ENCODE results near the gene FBXW11. TPM values are rescaled to one million over a fixed set of nuclear protein-coding genes. Genes with fewer than 3 reads are reported as not detected.

The FBXW11 gene
- total and polyA plus RNA-seq, 10 donors, result 7.5 to 72.1 (median 54.7) TPM

DNA sequence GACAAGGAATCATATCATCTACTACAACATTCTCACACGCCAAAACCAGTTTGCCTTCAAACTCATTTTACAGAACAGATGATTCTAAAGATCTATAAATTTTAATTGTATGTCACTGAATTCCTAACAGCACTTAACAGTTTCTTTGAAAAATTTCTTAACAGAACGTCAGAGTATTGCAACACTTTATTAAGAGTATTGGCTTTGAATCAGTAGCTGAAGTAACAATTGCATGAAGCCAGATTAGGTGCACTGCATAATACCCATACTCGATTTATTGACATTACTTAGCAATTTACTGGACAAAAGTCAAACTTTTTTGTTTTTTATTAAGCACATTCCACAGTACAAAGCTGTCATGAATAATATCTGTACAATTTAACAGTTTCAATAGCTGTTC, 145.1 kb downstream of the FBXW11 start:
- TF ChIP-seq POLR2AphosphoS5 (IDR thresholded peaks at IDR 0.05), result no peak
- no peak for TF ChIP-seq CTCF (IDR thresholded peaks at IDR 0.05 in 8 of 11, conservative IDR thresholded peaks at IDR 0.05 in 3 of 11)
- TF ChIP-seq POLR2A (IDR thresholded peaks at IDR 0.05), result no peak
- no peak for DNase-seq
- intact Hi-C loops (cut with DNase I; ENCODE audit: low total_unique reads), result no loop called here
- Histone ChIP-seq H3K27ac (no peak overlapping the region), H3K4me3 (no peak overlapping the region), H3K9me3 (no peaks in the 10 kb centered on the region), H3K4me1 (peaks cover 0 to 16% (median 3%) of the 10 kb centered on the region in 6 donors), H3K27me3 (replicated peaks in 1 of 7) (no peaks in the 10 kb centered on the region), H3K36me3 (peaks cover 0 to 72% (median 20%) of the 10 kb centered on the region in 6 donors)
- 75 to 89% (median 81%) methylated on average over 3 of the region's 3 CpGs for WGBS, 5 donors

DNA sequence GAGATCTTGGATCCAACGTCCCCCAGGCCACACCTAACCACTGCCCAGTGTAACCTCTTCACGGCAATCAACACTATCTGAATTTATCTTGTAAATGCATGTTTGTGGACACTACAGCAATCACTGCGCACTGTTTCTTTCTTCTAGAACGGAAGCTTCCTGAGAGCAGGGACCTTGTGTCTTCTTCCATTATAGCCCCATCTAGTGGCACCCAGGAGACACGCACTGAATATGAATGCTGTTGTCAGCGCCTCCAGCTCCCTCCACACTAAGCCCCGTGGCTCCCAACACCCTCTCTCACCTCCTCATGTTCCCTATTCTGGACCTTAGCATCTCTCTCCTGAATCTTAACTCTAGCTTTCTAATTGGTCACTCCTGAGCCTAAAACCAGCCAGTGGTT, 148.1 kb downstream of the FBXW11 start:
- Histone ChIP-seq H3K27ac (no peak overlapping the region), H3K4me3 (no peak overlapping the region), H3K27me3 (replicated peaks in 1 of 7) (no peaks in the 10 kb centered on the region), H3K9me3 (no peaks in the 10 kb centered on the region), H3K36me3 (peaks cover 0 to 47% (median 10%) of the 10 kb centered on the region in 6 donors), H3K4me1 (peaks cover 0 to 25% (median 12%) of the 10 kb centered on the region in 6 donors)
- intact Hi-C loops (cut with DNase I; ENCODE audit: low total_unique reads), result no loop called here
- TF ChIP-seq POLR2AphosphoS5 (IDR thresholded peaks at IDR 0.05), result no peak
- peak in 4 of 11 experiments; percentile 20 to 49 (median 42) for TF ChIP-seq CTCF (IDR thresholded peaks at IDR 0.05 in 8 of 11, conservative IDR thresholded peaks at IDR 0.05 in 3 of 11)
- DNase-seq, result no peak
- WGBS, 5 donors, result 92 to 95% (median 92%) methylated on average over 7 of the region's 7 CpGs

DNA sequence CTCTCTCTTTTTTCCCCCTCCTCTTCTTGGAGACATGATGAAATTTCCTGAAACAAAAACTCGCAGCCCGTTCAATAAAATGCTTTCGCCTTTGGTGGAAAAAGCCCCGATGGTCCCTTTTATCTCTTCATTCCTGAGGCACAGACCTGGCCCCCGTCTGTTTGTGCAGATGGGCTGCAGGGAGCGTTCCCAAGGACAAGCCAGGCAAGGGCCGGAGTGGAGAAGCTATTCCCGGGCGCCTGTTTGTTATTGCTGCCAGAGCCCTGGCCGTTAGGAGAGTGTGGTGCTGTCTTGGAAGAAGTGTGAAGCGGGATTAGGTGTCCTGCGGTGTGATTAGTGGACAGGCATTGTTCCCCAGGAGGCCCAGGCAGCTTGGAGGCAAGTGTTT, 149.0 kb downstream of the FBXW11 start:
- 76 to 86% (median 80%) methylated on average over 12 of the region's 12 CpGs for WGBS, 5 donors
- H3K27ac ChIP-seq, result no peak overlapping the region
- H3K4me3 ChIP-seq, result no peak overlapping the region
- no peaks in the 10 kb centered on the region for H3K27me3 ChIP-seq (replicated peaks in 1 of 7)
- peaks cover 0 to 39% (median 8%) of the 10 kb centered on the region in 6 donors for H3K36me3 ChIP-seq
- intact Hi-C loops (cut with DNase I; ENCODE audit: low total_unique reads), result no loop called here
- H3K4me1 ChIP-seq, result peaks cover 0 to 30% (median 12%) of the 10 kb centered on the region in 6 donors
- no peak for DNase-seq
- H3K9me3 ChIP-seq, result no peaks in the 10 kb centered on the region
- no peak for TF ChIP-seq POLR2A (IDR thresholded peaks at IDR 0.05)
- TF ChIP-seq CTCF (IDR thresholded peaks at IDR 0.05 in 8 of 11, conservative IDR thresholded peaks at IDR 0.05 in 3 of 11), result no peak
- no peak for TF ChIP-seq POLR2AphosphoS5 (IDR thresholded peaks at IDR 0.05)

DNA sequence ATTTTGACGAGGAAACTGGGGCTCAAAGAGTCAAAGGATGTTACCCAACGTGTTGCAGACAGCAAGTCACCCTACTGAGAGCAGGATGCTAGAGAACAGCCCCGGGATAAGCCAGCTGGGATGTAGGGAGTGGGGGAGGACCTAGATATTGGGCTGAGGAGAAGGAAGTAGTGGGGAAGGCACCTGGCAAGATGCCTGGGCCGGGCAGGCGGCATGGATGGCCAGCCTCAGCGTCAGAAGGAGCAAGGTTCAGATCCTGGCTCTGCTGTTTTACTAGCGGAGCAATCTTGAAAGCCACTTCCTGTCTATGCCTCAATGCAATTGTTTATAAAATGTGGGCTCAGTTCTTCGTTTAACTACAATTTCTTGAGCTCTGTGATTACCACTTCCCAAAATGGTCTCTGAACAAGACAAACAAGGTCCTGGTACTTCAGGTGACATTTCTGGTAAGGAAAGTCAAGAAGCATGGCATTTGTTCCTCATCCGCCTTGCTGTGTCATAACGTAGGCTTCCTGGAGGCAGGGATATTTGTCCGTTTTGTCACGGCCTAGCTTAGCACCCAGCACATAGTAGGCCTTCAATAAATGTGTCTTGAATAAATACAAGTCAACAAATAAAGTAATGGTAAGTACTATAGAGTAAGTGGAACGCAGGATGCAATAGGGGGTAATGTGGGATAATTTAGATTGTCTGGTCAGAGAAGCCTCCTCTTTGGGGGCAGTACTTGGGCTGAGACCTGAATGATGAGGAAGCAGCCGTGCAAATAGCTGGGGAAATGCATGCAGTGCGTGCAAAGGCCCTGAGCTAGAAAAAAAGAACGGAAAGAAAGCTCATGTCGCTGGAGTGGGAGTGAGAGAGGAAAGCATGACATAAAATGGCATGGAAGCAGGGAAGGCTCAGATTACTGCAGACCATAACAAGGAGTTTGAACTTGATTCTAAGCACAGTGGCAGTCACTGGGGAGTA, 150.4 kb downstream of the FBXW11 start:
- DNase-seq, result no peak
- peaks cover 0 to 35% (median 12%) of the 10 kb centered on the region in 6 donors for H3K4me1 ChIP-seq
- 41 to 59% (median 56%) methylated on average over 17 of the region's 17 CpGs for WGBS, 5 donors
- peaks cover 0 to 25% (median 6%) of the 10 kb centered on the region in 6 donors for H3K36me3 ChIP-seq
- no peak overlapping the region for H3K4me3 ChIP-seq
- TF ChIP-seq POLR2AphosphoS5 (IDR thresholded peaks at IDR 0.05) (no peak), CTCF (IDR thresholded peaks at IDR 0.05 in 8 of 11, conservative IDR thresholded peaks at IDR 0.05 in 3 of 11) (no peak), POLR2A (IDR thresholded peaks at IDR 0.05) (no peak)
- intact Hi-C loops (cut with DNase I; ENCODE audit: low total_unique reads), result no loop called here
- no peaks in the 10 kb centered on the region for H3K27me3 ChIP-seq (replicated peaks in 1 of 7)
- H3K27ac ChIP-seq, result peak overlapping the region in 4 of 8 donors; percentile 2 to 74 (median 67)
- no peaks in the 10 kb centered on the region for H3K9me3 ChIP-seq

Measured in spleen (tissue), 11 donors.